ENCODE results near the gene PDE11A.
"Not testable (repeated sequence)": the region's sequence is repeated elsewhere in the genome, so short reads cannot be mapped to it uniquely, and the experiment has no call there.

GRCh38 chr2:178033583-178033982, 39.0 kb downstream of the PDE11A start:
- TF ChIP-seq POLR2A (IDR thresholded peaks at IDR 0.05); CTCF (IDR thresholded peaks at IDR 0.05 in 8 of 11, conservative IDR thresholded peaks at IDR 0.05 in 3 of 11): not testable (repeated sequence)
